Ishikawa (cell line): Measurements from ENCODE around the gene KIF11.

Experiments used
- CREB1 ChIP-seq: IDR thresholded peaks from 2 replicates; pipeline ENCODE4 v1.6.1; 2012; ENCODE audit warnings: low read depth
- EP300 ChIP-seq: IDR thresholded peaks from 2 replicates; pipeline ENCODE4 v1.6.1; 2012; ENCODE audit warnings: borderline replicate concordance
- MAX ChIP-seq: IDR thresholded peaks from 2 replicates; pipeline ENCODE4 v1.6.1; 2012
- RAD21 ChIP-seq: IDR thresholded peaks from 2 replicates; pipeline ENCODE4 v1.6.1; 2012; ENCODE audit warnings: low read depth
- TAF1 ChIP-seq: IDR thresholded peaks from 2 replicates; pipeline ENCODE4 v1.6.1; 2012; ENCODE audit warnings: low read depth, mild to moderate bottlenecking
- TCF12 ChIP-seq: IDR thresholded peaks from 2 replicates; pipeline ENCODE4 v1.6.1; 2012; ENCODE audit warnings: low read depth
- TEAD4 ChIP-seq: IDR thresholded peaks from 2 replicates; pipeline ENCODE4 v1.6.1; 2012
- YY1 ChIP-seq: IDR thresholded peaks from 2 replicates; pipeline ENCODE4 v1.6.1; 2012; ENCODE audit warnings: low read depth
- TF ChIP-seq, protein P1 (sequence below): IDR thresholded peaks from 2 replicates; pipeline ENCODE4 v1.6.1; 2012; ENCODE audit warnings: low read depth, mild to moderate bottlenecking

- TF ChIP-seq, protein P1, sequence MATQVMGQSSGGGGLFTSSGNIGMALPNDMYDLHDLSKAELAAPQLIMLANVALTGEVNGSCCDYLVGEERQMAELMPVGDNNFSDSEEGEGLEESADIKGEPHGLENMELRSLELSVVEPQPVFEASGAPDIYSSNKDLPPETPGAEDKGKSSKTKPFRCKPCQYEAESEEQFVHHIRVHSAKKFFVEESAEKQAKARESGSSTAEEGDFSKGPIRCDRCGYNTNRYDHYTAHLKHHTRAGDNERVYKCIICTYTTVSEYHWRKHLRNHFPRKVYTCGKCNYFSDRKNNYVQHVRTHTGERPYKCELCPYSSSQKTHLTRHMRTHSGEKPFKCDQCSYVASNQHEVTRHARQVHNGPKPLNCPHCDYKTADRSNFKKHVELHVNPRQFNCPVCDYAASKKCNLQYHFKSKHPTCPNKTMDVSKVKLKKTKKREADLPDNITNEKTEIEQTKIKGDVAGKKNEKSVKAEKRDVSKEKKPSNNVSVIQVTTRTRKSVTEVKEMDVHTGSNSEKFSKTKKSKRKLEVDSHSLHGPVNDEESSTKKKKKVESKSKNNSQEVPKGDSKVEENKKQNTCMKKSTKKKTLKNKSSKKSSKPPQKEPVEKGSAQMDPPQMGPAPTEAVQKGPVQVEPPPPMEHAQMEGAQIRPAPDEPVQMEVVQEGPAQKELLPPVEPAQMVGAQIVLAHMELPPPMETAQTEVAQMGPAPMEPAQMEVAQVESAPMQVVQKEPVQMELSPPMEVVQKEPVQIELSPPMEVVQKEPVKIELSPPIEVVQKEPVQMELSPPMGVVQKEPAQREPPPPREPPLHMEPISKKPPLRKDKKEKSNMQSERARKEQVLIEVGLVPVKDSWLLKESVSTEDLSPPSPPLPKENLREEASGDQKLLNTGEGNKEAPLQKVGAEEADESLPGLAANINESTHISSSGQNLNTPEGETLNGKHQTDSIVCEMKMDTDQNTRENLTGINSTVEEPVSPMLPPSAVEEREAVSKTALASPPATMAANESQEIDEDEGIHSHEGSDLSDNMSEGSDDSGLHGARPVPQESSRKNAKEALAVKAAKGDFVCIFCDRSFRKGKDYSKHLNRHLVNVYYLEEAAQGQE, result no peak
- TF ChIP-seq YY1, result no peak
- no peak for TF ChIP-seq TEAD4
- no peak for TF ChIP-seq MAX
- no peak for TF ChIP-seq EP300
- no peak for TF ChIP-seq RAD21
- no peak for TF ChIP-seq CREB1
- no peak for TF ChIP-seq TCF12
- TF ChIP-seq TAF1, result no peak
These were observed 109.5 kb downstream of the KIF11 start for GRCh38 chr10:92702301-92702916.
